ENCODE data around the gene LRFN2.

The LRFN2 gene

DNA sequence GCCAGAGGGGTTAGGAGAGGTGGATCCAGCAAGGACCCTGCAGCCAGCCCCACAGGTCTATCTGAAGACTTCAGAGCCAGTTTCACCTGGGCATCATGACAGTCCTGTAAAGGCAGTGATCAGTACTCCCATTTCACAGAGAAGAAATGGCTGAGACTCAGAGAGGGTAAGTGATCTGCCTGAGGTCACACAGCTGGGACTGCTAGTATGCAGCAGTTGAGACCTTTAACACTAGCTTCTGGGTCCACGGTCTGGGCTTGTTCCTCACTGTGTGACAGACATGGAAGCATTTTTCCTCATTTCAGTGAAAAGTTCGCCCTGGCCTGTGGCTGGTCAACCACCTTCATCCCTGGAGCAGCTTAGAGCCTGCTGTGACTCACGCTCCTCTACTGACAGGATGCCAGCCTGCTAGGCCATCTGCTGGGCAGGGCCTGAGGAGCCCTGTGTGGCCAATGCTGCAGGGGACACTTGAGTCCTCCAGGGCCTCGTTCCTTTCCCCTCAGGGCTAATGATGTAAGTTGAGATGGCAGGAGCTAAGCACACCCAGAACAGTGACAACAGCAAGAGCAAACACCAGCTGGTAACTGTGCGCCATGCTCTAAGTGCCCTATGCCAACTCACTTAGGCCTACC is 192.0 kb downstream of the LRFN2 start:
- no peak for DNase-seq

DNA sequence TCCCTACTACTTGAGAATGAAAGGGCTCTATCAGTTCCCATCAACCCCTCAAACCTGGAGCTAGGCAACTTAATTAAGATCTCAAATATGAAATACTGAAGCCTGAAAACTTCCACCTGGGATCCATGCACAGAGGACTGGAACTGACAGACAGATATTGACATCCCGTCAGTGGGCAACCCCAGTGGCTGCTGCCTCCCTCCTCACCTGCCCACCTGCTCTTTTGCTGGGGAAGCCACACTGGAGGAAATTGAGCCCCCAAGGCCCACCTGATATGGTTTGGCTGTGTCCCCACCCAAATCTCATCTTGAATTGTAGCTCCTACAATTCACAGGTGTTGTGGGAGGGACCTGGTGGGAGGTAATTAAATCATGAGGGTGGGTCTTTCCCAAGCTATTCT is 192.8 kb downstream of the LRFN2 start:
- DNase-seq, result no peak

DNA sequence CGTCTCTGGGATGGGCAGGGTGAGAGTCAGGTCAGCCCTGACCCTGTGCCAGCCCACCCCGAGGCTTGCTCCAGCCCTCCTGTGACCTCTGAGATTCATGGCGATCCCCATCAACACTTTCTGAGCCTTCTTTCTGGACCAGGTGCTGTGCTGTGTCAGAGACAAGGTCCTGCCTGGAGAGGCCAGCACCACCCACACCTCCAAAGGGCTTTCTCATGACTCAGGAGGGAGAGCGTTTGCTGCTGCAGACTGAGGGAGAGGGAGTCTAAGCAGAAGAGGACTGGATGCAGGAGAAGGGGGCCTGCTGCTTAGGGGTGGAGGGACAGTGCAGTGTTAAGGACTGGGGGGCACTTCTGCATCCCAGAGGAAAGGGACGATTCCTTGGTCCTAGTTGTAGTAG is 193.5 kb downstream of the LRFN2 start:
- no peak for DNase-seq

DNA sequence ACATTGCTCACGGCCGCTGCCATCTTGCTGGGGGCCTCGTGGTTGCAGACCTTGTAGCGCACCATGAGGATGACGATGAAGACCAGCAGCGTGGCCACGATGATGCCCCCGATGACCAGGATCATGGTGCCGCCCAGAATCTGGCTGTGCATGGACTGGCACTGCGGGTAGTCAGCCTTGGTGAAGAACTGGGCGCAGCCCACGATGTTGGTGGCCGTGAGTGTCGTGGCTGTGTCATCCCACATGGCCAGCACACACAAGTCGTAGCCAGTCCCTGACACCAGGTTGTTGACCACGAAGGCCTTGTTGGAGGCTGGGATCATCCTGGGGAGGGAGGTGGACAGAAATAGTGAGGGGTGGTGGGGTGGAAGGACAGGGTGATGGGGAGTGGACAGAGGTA is 194.6 kb downstream of the LRFN2 start:
- DNase-seq, result no peak

DNA sequence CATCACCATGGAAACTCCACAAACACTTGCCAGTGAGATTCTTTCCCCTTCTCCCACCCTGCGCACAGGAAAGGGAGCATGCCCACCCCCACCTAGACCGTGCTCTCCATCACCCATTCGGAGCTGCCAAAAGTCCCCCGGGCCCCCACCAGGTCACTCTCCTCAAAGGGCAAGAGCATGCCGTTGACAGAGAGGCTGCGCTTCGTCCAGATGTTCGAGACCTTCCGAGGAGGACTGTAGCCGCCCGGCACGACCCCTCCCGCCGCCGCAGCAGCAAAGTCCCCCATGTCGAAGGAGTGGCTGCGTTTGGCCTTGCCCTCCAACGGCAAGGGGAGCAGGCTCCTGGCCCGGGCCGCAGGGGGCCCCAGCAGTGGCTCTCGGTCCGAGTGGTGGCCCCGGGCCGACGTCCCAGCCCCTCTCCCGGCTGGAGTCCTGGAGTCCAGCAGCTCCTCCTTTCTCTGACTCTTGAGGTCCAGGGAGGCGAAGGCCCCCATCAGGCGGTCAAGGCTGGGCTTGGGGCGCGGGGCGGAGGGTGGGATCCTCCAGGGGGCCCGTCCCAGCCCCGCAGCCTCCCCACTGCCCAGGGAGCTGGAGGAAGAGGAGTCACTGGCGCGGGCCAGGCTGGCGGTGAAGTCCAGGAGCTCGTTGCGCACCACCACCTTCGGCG is 195.2 kb downstream of the LRFN2 start:
- no peak for DNase-seq

DNA sequence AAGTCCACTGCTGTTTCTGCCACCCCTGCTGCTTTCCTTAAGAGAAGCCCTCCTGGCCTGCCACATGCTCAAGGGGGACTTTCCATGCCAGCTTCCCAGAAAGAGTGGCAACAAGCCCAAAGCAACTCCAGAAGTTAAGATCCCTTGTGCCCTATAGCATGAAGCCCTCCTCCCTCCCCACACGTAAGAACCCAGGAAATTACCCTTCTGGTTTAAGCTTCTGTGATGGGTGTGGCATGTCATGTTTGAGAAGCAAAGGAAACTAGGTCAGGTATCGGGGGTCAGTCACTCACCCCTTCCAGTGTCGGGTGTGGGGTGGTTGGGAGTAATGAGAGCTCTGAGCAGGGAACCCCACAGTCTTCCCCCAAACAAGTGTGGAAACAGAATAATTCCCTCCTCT is 196.1 kb downstream of the LRFN2 start:
- peak; percentile 14 for DNase-seq

DNA sequence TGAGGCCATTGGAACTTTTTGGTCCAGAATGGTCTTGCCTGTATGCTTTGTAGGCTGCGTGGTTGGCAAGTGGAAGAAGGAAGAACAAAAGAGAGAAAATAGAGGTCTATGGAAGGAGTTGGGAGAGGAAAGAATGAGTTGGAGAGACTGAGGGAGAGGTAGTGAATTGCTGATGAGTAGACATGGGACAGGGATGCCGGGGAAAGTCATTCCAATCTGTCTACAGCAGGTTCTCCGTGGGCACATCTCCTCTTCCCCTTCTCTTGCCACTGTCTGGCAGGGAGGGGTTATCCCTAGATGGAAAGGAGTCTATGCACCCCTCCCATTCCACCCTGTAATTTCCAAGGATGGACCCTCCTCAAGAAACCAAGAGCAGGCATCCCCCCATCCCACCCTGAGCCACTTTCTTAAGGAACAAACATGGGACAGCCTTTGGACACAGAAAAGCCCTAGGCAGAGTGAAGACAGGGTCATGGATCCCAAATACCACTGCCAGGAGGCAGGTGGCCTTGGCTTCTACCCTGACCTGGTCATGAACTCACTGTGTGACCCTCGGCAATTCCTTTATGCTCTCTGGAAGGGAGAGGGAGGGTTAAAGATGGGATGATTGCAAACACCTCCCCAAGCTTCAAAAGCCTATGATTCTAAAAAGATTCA is 196.9 kb downstream of the LRFN2 start:
- no peak for DNase-seq

DNA sequence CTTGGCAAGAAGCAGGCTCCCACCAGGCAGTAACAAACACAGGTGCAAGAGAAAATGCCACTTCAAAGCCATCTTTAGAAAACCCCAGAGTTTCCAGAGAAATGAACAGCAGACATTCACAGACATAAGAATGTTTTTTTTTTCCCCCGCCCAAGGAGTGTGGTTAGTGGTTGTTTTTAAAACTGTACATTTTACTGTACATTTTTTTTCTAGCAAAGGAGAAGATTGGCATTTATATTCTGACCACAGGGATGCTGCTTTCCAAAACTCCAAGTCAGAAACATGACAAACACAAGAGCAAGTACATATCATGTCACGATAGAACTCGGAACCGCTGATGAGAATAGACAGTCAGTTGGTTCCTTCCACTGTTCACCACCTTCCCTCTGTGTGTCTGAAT is 197.9 kb downstream of the LRFN2 start:
- no peak for DNase-seq

DNA sequence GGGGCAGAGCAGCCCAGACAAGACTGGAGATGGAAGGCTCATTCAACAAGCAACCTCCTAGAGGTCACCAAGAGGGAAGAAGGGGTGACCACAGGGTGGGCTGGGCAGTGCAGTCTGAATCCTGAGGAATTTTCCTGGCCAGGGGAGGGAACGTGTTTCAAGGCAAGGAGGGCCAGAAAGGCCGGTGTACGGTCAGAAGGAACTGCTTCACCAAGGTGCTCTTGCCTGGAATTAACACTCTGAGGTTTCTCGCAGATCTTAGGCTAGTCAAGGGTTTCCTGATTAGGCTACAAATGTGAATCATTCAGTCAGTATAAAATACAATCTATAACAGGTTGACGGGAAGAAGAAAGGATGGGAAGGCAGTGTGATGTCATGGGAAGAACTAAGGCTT is 199.3 kb downstream of the LRFN2 start:
- DNase-seq, result no peak

DNA sequence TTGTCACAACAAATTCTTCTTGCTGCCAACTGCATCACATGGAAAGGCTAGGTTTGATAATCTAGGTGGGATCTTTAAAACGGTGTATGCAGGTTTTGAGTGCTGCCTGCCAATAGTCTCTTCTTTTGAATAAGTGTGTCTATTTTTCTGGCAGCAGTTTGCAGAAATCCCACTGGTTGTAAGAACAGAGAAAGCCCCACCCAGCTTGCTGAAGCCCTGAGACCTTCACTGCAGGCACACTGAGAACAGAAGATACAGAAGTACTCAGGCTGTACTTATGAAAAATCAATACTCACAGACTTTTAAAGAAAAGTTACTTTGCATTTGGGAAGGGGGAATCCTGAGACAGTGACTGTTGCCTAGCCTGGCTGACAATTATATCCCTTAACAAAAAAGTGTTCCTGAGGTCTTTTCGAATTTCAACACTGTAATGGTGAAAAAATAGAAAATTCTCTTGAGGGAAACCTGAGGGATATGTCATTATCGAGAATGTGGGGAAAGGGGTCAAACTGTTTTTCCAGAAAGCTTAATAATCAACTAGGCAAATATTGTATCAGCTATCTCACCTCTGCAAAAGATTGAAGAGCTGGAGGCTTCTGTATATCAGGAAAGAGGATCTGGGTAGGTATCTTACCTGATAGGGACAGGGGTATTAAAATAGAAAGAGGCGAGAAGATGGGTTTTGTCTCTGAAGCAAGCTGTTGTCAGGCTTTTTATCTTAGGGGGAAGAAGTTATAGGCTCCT is 199.9 kb downstream of the LRFN2 start:
- peak; percentile 34 for DNase-seq

DNA sequence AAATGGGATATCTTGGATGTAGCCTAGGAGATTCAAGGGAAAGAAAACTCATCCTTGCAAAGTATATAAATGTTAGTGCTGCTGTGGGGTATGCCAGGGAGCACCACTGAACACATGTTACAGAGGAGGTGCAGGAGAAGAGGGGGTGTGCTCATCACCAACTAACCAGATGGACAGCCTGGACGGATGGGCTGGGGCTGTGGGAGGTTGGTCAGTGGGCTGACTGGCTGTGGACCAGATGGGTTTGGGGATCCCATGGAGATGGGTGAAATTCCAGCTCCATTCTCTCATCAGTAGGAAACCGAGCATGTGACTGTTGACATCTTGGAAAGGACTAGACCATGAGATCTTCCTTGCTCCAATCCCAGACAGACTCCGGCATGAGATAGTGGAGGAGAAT is 201.0 kb downstream of the LRFN2 start:
- no peak for DNase-seq

DNA sequence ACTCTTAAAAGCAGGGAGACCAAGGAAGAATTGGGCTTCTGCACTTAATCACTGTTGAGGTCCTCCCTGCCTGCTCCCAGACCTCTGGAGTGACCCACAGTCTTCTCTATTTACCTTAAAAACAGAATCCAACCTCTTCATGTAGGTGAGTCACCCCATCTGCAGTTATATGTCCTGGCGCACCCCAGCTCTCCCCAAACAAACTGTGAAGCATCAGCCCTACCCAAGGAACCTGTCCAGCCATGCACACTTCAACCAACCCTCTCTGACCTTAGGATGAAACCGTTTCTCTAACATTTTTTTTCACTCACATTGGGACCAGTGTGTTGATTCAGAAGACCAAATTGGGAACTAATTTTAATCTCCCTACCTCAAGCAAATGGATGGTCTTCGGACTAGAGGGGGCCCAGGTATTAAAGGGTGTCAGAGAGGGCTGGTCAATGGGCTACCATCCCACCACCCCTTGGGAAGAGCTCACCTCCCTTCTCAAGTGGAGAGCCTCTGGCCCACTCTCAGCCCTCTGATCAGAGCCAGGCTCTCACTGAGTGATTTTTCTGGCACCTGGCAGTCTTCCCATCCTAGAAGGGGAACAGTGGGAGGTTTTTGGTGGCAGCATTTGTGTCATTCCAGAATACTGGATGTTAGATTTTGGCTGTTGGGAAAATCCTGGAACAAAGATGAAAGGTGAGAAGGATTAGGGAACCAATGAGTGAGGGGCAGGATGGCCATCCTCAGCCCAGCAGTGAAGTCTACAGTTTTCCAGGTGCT is 203.6 kb downstream of the LRFN2 start:
- no peak for DNase-seq

DNA sequence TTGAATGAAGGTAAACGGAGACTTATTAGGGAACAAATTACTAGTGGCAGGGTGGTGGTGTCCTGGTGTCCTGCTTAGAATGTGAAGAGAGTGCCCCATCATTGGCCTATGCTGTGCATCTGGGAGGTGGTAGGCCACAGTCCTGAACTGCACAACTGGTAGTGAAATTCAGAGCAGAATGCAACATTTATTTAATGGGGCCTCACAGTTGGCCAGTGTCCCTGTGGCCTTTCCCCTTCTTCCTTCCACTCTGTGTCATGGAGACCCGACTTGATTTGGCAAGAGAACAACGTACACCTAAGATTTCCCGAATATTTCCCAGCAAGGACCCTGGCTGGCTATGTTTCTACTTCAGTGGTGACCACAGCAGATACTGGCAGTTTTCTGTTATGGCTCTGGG is 206.9 kb downstream of the LRFN2 start:
- no peak for DNase-seq

DNA sequence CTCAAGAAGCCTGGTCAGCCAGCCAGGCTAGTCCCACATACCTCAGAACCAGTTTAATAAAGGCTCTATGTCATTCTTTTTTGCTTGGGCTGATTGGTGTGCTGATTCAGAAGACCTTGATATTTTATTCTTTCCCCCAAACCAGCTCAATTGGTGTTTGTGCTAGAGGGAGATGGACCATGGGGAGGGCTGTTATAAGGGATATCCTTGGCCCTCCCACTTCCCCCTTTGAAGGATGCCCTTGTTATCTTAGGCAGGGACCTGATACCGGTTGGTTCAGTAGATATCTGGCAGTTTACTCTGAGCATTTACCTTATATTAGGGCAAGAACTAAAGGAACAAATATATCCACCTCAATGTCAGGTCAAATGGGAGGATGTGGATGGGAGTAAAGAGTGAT is 207.4 kb downstream of the LRFN2 start:
- no peak for DNase-seq

DNA sequence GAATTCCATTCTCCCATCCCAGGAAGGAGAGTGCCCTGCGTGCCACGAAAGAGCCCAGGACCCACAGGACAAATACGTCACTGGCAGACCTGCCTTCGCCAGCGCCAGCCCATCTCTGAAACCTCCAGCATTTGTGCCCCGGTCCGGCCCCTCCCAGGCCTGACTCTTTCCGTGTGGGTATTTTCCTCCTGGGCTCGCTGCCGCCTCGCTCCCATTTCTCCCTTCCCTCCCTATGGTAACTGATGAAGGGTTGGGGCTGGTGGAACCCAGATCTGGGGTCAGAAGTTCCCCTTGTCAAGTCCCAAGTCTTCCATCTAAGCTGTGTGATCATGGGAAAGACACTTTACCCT is 208.5 kb downstream of the LRFN2 start:
- DNase-seq, result no peak

DNA sequence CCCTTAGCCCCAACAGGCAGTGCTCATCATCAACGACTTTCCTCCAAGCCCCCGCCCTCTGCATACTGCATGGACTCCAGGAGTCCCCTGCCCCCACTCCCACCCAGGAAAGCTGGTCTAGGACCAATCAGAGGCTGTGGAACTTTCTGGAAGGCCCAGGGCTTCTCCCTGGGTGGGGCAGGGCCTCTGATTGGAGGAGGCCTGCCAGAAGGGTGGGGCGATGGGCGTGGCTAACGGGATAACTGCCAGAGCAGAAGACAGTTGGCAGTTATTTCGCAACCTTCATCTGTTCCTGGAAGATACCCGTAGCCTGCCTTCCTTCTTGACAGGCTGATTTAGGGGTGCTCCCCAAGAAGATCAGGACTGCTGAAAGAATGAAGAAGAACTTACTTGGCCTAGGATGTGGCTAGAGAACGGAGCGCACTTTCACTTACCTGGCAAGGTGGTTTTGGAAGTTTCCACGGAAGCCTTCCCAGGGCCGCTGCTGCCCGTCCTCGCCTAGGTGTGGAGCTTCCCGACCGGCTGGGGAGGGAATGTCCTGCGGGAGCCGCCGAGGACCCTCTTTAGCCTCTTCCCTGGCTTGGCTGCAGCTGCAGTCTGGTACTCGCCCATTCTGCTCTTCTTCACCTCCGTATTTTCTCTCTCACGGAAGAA is 209.0 kb downstream of the LRFN2 start:
- DNase-seq, result no peak

DNA sequence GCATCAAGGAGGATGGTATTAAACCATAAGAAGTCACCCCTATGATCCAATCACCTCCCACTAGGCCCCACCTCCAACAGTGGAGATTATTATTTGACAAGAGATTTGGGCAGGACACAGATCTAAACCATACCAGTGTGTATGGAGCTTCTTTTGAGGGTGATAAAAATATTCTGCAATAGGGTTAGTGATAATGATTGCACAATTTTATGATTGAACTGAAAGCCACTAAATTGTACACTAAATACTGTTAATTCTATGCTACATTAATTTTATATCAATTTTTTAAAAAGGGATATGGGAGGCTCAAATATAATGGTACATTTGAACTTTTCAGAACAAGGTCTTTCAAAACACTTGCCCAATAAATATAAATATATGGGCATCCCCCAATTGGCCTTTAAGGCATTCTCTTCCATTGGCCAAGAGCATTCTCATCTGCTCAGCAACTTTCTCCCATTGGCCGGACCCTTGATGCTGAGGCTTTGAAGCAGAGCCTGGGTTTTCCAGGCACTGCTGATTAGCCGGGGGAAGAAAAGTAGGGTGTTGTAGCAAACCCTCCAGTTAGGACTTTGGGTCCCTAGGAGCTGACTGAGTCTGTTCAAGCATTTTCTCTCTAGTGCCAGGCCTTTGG is 209.9 kb downstream of the LRFN2 start:
- DNase-seq, result no peak

DNA sequence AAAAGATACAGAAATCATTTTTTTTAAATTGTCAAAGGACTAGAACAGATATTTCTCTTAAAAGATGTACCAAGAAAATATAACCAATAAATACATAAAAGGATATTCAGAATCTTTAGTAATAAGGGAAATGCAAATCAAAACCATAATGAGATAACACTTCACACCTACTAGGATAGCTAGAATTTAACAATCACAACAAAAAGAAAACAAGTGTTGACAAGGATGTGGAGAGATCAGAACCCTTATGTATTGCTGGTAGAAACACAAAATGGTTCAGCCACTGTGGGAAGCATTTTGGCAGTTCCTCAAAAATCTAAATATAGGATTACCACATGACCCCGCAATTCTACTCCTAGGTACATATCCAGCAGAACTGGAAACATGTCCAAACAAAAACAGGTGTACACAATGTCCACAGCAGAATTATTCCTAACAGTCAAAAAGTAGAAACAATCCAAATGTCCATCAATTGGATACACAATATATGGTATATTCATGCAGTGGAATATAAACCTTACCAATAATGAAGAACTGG is 211.0 kb downstream of the LRFN2 start:
- DNase-seq, result no peak

DNA sequence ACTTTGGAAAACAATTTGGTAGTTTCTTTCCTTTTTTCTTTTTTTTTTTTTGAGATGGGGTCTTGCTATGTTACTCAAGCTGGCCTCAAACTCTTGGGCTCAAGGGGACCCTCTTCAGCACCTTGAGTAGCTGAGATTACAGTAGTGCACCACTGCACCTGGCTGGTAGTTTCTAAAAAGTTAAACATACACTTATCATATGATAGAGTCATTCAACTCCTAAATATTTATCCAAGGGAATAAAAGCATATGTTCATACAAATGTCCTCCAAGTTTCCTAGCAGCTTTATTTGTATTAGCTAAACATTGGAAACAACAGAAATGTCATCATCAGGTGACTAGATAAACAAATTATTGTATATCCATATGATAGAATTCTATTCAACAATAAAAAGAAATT is 213.9 kb downstream of the LRFN2 start:
- no peak for DNase-seq

DNA sequence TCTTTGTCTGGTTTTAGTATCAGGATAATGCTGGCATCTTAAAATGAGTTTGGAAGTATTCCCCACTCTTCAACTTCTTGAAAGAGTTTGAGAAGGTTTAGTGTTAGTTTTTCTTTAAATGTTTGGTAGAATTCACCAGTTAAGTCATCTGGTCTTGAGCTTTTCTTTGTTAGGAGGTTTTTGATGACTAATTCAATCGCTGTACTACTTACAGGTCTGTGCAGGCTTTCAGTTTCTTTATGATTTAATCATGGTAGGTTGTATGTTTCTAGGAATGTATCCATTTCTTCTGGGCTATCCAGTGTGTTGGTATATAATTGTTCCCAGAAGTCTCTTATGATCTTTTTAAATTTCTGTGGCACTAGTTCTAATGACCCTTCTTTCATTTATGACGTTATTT is 215.5 kb downstream of the LRFN2 start:
- DNase-seq, result no peak

DNA sequence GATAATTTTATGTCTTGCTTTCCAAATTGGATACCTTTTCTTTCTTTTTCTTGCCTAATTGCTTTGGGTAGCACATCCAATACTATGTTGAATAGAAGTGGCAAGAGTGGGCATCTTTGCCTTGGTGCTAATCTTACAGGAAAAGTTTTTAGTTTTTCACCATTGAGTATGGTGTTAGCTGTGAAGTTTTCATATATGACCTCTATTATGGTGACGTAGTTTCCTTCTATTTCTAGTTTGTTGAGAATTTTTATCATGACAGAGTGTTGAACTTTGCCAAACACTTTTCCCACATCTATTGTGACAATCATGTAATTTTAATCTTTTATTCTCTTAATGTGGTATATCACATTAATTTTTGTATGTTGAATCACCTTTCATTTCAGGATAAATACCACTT is 216.1 kb downstream of the LRFN2 start:
- no peak for DNase-seq

DNA sequence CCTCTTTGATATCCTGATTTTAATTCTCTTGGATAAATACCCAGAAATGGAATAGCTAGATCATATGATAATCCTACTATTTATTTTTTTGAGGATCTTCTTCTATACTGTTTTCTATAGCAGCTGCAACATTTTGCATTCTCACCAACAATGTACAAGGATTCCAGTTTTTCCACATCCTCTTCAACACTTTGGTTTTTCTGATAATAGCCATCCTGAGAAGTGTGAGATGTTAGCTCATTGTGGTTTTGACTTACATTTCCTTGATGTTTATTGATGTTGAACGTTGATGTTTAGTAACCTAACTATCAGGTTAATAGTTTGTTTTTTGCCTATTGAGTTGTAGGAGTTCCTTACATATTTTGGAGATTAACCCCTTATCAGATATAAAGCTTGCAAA is 217.3 kb downstream of the LRFN2 start:
- no peak for DNase-seq

Data from CD4-positive, alpha-beta T cell treated with Interleukin-6 for 4 hours (primary cell).